GM10266 (cell line): ENCODE results near the gene LIPC.

ENCODE experiments used
- DNase-seq: peaks from one replicate; pipeline ENCODE4 v3.0.0; 2012; ENCODE audit errors: extremely low spot score
- TF ChIP-seq, protein P1 (sequence below): IDR thresholded peaks from 2 replicates; pipeline ENCODE4 v1.5.1; 2012; ENCODE audit warnings: mild to moderate bottlenecking, low read depth; ENCODE audit not compliant: control insufficient read depth, insufficient read depth; ENCODE audit errors: missing control alignments

Gene LIPC

DNA sequence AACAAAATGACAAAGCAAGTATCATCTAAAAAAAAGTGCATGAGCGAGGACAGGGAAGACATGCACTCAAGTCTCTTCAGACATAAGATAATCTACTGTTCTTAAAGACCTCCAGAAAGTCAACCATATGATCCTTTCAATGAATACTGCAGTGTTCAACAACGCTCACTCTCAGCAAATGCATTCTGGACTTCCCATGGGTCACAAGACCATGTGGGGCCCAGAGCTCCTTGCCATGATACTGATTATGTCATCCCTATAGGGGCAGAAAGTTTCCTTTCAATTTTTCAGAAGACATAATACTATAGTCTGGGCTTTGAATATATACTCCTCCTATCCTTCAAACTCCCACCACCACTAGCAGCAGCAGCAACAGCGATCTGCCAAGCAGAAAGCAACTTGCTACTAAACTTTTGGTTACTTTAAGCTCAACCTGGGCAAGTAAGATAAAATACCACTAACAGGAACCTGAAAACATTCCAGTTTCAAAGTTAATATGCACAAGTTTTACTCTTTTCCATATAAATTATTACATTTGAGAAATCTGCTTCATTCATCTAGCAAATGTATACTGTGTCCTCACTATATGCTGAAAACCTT lies 174.2 kb downstream of the LIPC start:
- no peak for DNase-seq
- TF ChIP-seq, protein P1, sequence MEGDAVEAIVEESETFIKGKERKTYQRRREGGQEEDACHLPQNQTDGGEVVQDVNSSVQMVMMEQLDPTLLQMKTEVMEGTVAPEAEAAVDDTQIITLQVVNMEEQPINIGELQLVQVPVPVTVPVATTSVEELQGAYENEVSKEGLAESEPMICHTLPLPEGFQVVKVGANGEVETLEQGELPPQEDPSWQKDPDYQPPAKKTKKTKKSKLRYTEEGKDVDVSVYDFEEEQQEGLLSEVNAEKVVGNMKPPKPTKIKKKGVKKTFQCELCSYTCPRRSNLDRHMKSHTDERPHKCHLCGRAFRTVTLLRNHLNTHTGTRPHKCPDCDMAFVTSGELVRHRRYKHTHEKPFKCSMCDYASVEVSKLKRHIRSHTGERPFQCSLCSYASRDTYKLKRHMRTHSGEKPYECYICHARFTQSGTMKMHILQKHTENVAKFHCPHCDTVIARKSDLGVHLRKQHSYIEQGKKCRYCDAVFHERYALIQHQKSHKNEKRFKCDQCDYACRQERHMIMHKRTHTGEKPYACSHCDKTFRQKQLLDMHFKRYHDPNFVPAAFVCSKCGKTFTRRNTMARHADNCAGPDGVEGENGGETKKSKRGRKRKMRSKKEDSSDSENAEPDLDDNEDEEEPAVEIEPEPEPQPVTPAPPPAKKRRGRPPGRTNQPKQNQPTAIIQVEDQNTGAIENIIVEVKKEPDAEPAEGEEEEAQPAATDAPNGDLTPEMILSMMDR = no peak

DNA sequence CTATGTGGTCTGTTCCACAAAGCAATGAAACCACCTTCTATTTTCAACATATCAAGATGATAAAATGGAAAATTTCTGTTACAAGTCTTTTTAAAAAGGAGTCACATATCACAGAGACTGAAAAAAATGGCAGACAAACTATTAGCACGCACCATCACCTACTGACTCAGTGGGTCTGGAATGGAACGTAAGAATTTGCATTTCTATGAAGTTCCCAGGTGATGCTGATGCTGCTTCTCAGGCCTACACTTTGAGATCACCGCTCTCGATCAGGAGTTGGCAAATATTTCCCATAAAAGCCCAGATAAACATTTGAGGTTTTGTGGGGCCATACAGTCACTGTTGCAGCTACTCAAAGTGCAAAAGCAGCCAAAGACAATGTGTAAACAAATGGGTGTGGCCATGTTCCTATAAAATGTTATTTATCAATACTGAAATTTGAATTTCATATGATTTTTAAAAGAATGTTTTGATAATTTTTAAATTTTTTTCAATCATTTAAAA lies 174.8 kb downstream of the LIPC start:
- no peak for DNase-seq
- TF ChIP-seq, protein P1 = no peak

DNA sequence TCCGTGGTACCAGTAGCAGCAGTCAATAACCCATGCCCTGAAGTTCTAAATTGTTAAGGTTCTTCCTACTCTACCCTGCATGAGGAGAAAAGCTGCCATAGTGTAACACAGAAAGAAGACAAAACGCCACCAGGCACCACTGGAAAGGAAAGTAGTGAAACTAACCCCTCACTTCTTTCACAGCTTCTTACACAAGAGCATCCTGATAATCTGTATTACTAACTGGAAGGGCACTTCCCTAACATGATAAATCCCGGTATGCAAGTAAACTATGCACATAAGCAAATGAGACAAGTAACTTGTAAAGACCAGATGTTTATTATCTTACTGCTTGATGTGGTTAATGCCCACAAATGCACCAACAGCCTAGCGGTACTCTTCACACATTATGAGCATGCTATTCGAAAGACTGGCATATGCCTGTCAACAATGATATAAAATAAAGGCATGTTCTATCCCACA lies 176.4 kb downstream of the LIPC start:
- no peak for DNase-seq
- TF ChIP-seq, protein P1 = no peak

DNA sequence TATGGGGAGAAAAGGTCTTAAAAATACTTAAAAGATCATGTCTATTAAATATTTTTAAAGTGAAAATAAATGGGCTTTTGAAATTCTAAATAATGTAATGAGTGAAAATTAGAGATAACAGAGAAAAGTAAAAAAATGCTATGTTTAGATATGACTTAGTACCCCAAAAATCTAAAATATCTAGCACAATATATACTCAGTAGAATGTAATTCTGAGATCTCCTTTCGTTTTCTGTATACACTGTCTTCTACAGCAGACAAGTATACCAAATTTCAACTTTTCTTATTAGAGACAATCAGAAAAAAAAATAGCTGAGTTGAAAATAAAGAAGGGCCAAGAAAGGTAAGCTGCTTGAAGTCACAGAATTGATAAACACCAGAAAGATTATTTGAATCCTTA lies 176.9 kb downstream of the LIPC start:
- TF ChIP-seq, protein P1 = no peak
- no peak for DNase-seq

DNA sequence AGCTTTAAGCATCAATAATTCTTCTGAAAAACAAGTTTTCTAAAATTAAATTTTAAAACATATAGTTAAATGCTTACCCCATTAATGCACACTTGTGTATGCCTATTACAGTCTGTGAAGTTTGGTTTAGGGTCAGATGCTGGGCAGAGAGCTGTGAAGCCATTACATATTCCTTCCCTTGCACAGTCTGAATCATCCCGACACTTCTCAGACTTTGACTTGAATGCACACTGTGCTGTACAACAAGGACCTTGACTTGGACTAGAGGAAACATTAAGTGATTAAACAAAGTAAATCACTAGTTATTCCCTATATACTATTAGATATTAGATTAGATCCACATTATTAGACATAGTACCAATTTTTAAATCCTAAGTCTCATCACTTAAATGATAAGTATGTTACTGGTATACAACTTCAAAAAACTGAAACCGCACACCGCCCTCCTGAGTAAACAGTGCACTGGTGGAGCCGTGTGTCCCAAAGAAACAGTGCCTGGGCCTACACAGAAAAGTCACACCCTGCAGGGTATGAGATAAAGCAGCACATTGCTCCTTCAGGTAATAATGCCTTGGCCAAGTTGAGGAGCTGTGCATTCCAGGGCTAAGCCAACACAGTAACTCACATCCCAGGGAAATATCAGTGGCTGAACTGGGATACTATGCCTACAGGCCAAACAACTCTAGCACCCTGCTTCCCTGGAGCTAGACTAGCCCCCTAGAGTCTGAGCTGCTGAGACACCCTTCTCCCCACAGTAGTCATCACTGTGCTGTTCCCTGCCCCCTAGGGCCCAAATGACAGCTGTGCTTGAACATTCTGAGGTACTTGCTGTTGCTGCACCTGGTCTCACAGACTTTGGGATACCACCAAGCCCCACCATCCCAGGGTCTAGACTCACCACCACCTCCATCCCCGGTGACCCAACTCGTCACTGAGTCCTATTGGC lies 180.2 kb downstream of the LIPC start:
- no peak for DNase-seq
- TF ChIP-seq, protein P1 = no peak

DNA sequence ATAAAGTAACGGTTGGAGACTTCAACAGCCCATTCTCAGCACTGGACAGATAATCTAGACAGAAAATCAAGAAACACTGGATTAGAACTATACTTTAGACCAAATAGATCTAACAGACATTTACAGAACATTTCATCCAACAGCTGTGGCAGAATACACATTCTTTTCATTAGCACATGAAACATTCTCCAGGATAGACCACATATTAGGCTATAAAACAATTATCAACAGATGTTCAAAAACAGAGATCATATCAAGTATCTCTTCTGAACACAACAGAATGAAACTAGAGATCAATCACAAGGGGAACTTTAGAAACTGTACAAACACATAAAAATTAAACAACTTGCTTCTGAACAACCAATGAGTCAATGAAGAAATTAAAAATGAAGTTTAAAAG lies 184.4 kb downstream of the LIPC start:
- no peak for DNase-seq
- TF ChIP-seq, protein P1 = no peak
